Measurements from ENCODE around the gene KRT86.

The KRT86 gene

DNA sequence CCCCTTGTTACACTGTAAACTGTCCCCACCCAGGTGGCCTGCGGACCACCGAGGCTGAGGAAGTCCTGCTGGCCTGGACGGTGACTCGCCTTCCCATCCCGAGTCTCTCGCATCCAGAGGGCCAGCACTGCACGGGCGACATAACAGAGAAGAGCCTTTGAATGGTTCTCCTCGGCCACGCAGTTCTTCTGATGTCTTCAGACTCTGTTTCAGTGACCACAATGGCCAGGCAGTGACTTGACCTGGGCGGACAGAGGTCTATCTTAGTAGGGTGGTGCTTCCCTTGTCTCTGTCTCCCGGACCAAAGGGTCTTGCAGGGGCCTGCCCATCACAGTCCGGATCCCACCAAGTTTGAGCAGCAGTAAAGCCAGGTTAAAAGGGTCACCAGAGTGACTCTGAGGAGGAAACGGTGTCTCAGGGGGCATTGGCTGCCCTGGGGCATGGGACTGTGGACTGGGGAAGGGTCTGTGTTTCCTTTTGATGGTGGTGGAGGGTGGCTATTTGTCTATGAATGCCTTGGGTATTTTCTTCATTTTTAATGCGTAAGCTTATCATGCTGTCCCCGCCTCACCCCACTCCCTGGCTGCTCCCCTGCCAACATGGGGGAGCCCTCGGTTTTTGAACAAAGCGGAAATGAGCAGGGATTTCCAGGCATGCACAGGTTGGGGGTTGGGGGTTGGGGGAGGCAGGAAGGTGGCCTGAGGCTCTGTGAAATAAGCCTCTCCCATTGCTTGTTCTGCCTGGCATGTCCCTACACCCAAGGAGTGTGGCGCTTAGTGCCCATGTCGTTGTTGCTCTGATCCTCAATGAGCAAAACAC is 82.5 kb downstream of the KRT86 start:
- no peak for DNase-seq (ENCODE audit: low read depth in 3 of 3)

Measured in stimulated activated CD4-positive, alpha-beta T cell treated with anti-CD3 and anti-CD28 coated beads, TNF-alpha, amount 100 ng/mL, for 4 hours (primary cell).